ENCODE data around the gene NAT10. TPM values are rescaled to one million over a fixed set of nuclear protein-coding genes. Genes with fewer than 3 reads are reported as not detected.
"Not testable (repeated sequence)": the region's sequence is repeated elsewhere in the genome, so short reads cannot be mapped to it uniquely, and the experiment has no call there.

NAT10 gene
- total and polyA plus RNA-seq, 2 donors: 31.1 to 34.3 TPM

- H3K27ac ChIP-seq (ENCODE audit: low read depth in 1 of 2, low read length in 1 of 2): no peak overlapping the region
- H3K4me3 ChIP-seq (ENCODE audit: low read length in 2 of 2): no peak overlapping the region
- DNase-seq (ENCODE audit: low read depth in 6 of 9, low spot score in 9 of 9): no peak
- no peaks in the 10 kb centered on the region for H3K9me3 ChIP-seq (ENCODE audit: control insufficient read depth in 2 of 2, insufficient read depth in 1 of 2, low read length in 1 of 2)
- 96% methylated on average over 1 of the region's 1 CpG for WGBS
- no peaks in the 10 kb centered on the region for H3K27me3 ChIP-seq (ENCODE audit: control insufficient read depth in 2 of 2, insufficient read depth in 1 of 2, low read length in 1 of 2)
- peaks cover 54 to 89% of the 10 kb centered on the region in 2 donors for H3K36me3 ChIP-seq (ENCODE audit: control insufficient read depth in 2 of 2, insufficient read depth in 2 of 2, low read length in 1 of 2)
- H3K4me1 ChIP-seq (ENCODE audit: control insufficient read depth in 2 of 2, insufficient read depth in 2 of 2, low read length in 2 of 2): no peaks in the 10 kb centered on the region
These were observed 13.6 kb upstream of the NAT10 start for GRCh38 chr11:34091825-34092224.

DNA sequence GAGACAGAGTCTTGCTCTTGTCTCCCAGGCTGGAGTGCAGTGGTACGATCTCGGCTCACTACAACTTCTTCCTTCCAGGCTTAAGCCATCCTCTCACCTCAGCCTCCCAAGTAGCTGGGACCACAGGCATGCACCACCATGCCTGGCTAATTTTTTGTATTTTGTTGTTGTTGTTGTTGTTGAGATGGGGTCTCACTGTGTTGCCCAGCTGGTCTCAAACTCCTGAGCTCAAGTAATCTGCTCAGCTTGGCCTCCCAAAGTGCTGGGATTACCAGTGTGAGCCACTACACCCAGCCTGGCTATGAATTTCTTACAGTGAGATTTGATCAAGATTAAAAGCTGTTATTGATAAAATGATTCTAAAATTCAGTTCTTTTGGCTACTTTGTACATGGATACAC is 10.5 kb upstream of the NAT10 start:
- H3K4me1 ChIP-seq (ENCODE audit: control insufficient read depth in 2 of 2, insufficient read depth in 2 of 2, low read length in 2 of 2): not testable (repeated sequence)
- H3K36me3 ChIP-seq (ENCODE audit: control insufficient read depth in 2 of 2, insufficient read depth in 2 of 2, low read length in 1 of 2): peaks cover 48 to 95% of the 10 kb centered on the region in 2 donors

DNA sequence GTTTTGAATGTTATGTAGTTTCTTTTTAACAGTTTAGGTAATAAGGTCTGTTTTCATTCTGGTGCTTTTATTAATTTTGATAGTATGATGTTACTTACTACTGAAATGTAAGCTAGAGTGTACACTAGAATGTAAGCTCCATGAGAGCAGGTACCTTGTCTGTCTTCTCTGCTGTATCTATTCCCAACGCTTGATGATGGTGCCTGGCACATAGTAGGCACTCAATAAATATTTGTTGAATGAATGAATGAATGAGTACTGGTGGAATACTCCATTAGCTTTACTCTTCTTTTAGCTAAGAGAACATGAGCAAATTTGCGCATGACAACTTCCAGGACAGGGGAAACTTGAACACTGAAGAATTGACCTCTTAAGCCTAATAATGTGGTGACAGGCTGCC is 6.6 kb upstream of the NAT10 start:
- Histone ChIP-seq H3K4me3 (ENCODE audit: low read length in 2 of 2) (no peak overlapping the region), H3K36me3 (ENCODE audit: control insufficient read depth in 2 of 2, insufficient read depth in 2 of 2, low read length in 1 of 2) (peaks cover 17 to 75% of the 10 kb centered on the region in 2 donors), H3K4me1 (ENCODE audit: control insufficient read depth in 2 of 2, insufficient read depth in 2 of 2, low read length in 2 of 2) (no peaks in the 10 kb centered on the region), H3K9me3 (ENCODE audit: control insufficient read depth in 2 of 2, insufficient read depth in 1 of 2, low read length in 1 of 2) (no peaks in the 10 kb centered on the region), H3K27me3 (ENCODE audit: control insufficient read depth in 2 of 2, insufficient read depth in 1 of 2, low read length in 1 of 2) (no peaks in the 10 kb centered on the region), H3K27ac (ENCODE audit: low read depth in 1 of 2, low read length in 1 of 2) (no peak overlapping the region)
- 99% methylated on average over 2 of the region's 2 CpGs for WGBS
- DNase-seq (ENCODE audit: low read depth in 6 of 9, low spot score in 9 of 9): no peak

More for the DNA sequence above, 10.5 kb upstream of the NAT10 start:
- not testable (repeated sequence) for H3K27me3 ChIP-seq (ENCODE audit: control insufficient read depth in 2 of 2, insufficient read depth in 1 of 2, low read length in 1 of 2); H3K27ac ChIP-seq (ENCODE audit: low read depth in 1 of 2, low read length in 1 of 2); H3K9me3 ChIP-seq (ENCODE audit: control insufficient read depth in 2 of 2, insufficient read depth in 1 of 2, low read length in 1 of 2); DNase-seq (ENCODE audit: low read depth in 6 of 9, low spot score in 9 of 9); H3K4me3 ChIP-seq (ENCODE audit: low read length in 2 of 2)
- WGBS: 100% methylated on average over 2 of the region's 2 CpGs

DNA sequence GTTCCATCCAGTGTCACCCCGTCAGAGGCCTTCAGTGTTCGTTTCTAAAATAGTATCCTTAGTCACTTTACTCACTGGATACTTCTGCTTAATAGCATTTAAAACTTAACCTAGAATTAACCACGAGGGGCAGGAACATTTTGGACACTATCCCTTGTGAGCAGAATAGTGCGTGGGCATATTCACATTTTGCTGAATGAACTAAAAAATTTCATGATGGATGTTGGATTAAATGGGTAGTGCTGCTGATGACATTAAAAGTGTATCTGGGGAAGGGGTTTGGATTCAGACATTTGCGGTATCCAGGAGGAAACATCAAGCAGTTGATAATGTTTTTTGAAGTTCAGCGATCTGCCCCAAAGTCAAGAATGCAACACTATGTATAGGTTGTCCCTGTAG is 750 bp upstream of the NAT10 start:
- Histone ChIP-seq H3K27me3 (ENCODE audit: control insufficient read depth in 2 of 2, insufficient read depth in 1 of 2, low read length in 1 of 2) (no peaks in the 10 kb centered on the region), H3K4me1 (ENCODE audit: control insufficient read depth in 2 of 2, insufficient read depth in 2 of 2, low read length in 2 of 2) (peaks cover 12 to 18% of the 10 kb centered on the region in 2 donors), H3K9me3 (ENCODE audit: control insufficient read depth in 2 of 2, insufficient read depth in 1 of 2, low read length in 1 of 2) (no peaks in the 10 kb centered on the region), H3K36me3 (ENCODE audit: control insufficient read depth in 2 of 2, insufficient read depth in 2 of 2, low read length in 1 of 2) (peaks cover 11 to 39% of the 10 kb centered on the region in 2 donors), H3K4me3 (ENCODE audit: low read length in 2 of 2) (peak overlapping the region; percentile 72 to 95), H3K27ac (ENCODE audit: low read depth in 1 of 2, low read length in 1 of 2) (peak overlapping the region; percentile 90 to 95)
- WGBS: 30% methylated on average over 6 of the region's 6 CpGs
- DNase-seq (ENCODE audit: low read depth in 6 of 9, low spot score in 9 of 9): peak in 2 of 9 donors; percentile 3 to 16

- WGBS: 2% methylated on average over 17 of the region's 17 CpGs
- peaks cover 12 to 18% of the 10 kb centered on the region in 2 donors for H3K4me1 ChIP-seq (ENCODE audit: control insufficient read depth in 2 of 2, insufficient read depth in 2 of 2, low read length in 2 of 2)
- H3K36me3 ChIP-seq (ENCODE audit: control insufficient read depth in 2 of 2, insufficient read depth in 2 of 2, low read length in 1 of 2): peaks cover 16 to 34% of the 10 kb centered on the region in 2 donors
- H3K9me3 ChIP-seq (ENCODE audit: control insufficient read depth in 2 of 2, insufficient read depth in 1 of 2, low read length in 1 of 2): no peaks in the 10 kb centered on the region
- no peaks in the 10 kb centered on the region for H3K27me3 ChIP-seq (ENCODE audit: control insufficient read depth in 2 of 2, insufficient read depth in 1 of 2, low read length in 1 of 2)
- peak in 3 of 9 donors; percentile 8 to 17 (median 13) for DNase-seq (ENCODE audit: low read depth in 6 of 9, low spot score in 9 of 9)
- peak overlapping the region; percentile 90 to 95 for H3K27ac ChIP-seq (ENCODE audit: low read depth in 1 of 2, low read length in 1 of 2)
- peak overlapping the region; percentile 72 to 95 for H3K4me3 ChIP-seq (ENCODE audit: low read length in 2 of 2)
These were observed 602 bp downstream of the NAT10 start for GRCh38 chr11:34105957-34106504.

GRCh38 chr11:34111722-34112270 is 6.4 kb downstream of the NAT10 start:
- 97% methylated on average over 6 of the region's 6 CpGs for WGBS
- Histone ChIP-seq H3K4me3 (ENCODE audit: low read length in 2 of 2) (no peak overlapping the region), H3K27ac (ENCODE audit: low read depth in 1 of 2, low read length in 1 of 2) (no peak overlapping the region), H3K27me3 (ENCODE audit: control insufficient read depth in 2 of 2, insufficient read depth in 1 of 2, low read length in 1 of 2) (no peaks in the 10 kb centered on the region), H3K4me1 (ENCODE audit: control insufficient read depth in 2 of 2, insufficient read depth in 2 of 2, low read length in 2 of 2) (peaks cover 0 to 3% of the 10 kb centered on the region in 2 donors), H3K9me3 (ENCODE audit: control insufficient read depth in 2 of 2, insufficient read depth in 1 of 2, low read length in 1 of 2) (no peaks in the 10 kb centered on the region), H3K36me3 (ENCODE audit: control insufficient read depth in 2 of 2, insufficient read depth in 2 of 2, low read length in 1 of 2) (peaks cover 58 to 72% of the 10 kb centered on the region in 2 donors)
- DNase-seq (ENCODE audit: low read depth in 6 of 9, low spot score in 9 of 9): no peak

DNA sequence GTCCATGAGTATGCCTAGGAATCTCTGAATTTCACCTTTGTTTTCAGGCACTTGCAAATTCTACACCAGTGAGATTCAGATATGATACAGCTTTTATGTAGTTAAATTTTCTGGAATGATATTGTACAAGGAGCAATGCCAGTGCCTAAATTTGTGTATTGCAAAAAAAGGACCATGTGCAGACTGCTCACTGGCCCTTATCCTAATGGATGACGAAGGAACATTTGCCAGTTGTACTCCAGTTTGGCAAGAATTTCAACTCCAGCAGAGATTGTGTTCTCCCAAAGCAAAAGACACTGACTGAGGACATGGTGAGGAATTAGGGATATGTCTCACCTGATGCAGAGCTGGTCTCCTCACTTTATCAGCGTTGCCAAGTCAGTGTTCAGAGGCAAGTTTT is 8.6 kb downstream of the NAT10 start:
- Histone ChIP-seq H3K4me3 (ENCODE audit: low read length in 2 of 2) (no peak overlapping the region), H3K4me1 (ENCODE audit: control insufficient read depth in 2 of 2, insufficient read depth in 2 of 2, low read length in 2 of 2) (no peaks in the 10 kb centered on the region), H3K9me3 (ENCODE audit: control insufficient read depth in 2 of 2, insufficient read depth in 1 of 2, low read length in 1 of 2) (no peaks in the 10 kb centered on the region), H3K36me3 (ENCODE audit: control insufficient read depth in 2 of 2, insufficient read depth in 2 of 2, low read length in 1 of 2) (peaks cover 75 to 82% of the 10 kb centered on the region in 2 donors), H3K27ac (ENCODE audit: low read depth in 1 of 2, low read length in 1 of 2) (no peak overlapping the region), H3K27me3 (ENCODE audit: control insufficient read depth in 2 of 2, insufficient read depth in 1 of 2, low read length in 1 of 2) (no peaks in the 10 kb centered on the region)
- 97% methylated on average over 2 of the region's 2 CpGs for WGBS
- no peak for DNase-seq (ENCODE audit: low read depth in 6 of 9, low spot score in 9 of 9)

- Histone ChIP-seq H3K4me3 (ENCODE audit: low read length in 2 of 2) (no peak overlapping the region), H3K27me3 (ENCODE audit: control insufficient read depth in 2 of 2, insufficient read depth in 1 of 2, low read length in 1 of 2) (no peaks in the 10 kb centered on the region), H3K4me1 (ENCODE audit: control insufficient read depth in 2 of 2, insufficient read depth in 2 of 2, low read length in 2 of 2) (no peaks in the 10 kb centered on the region), H3K9me3 (ENCODE audit: control insufficient read depth in 2 of 2, insufficient read depth in 1 of 2, low read length in 1 of 2) (no peaks in the 10 kb centered on the region), H3K27ac (ENCODE audit: low read depth in 1 of 2, low read length in 1 of 2) (no peak overlapping the region), H3K36me3 (ENCODE audit: control insufficient read depth in 2 of 2, insufficient read depth in 2 of 2, low read length in 1 of 2) (peaks cover 75 to 82% of the 10 kb centered on the region in 2 donors)
- WGBS: 95% methylated on average over 5 of the region's 5 CpGs
- DNase-seq (ENCODE audit: low read depth in 6 of 9, low spot score in 9 of 9): no peak
These were observed 9.0 kb downstream of the NAT10 start for GRCh38 chr11:34114471-34114870.

DNA sequence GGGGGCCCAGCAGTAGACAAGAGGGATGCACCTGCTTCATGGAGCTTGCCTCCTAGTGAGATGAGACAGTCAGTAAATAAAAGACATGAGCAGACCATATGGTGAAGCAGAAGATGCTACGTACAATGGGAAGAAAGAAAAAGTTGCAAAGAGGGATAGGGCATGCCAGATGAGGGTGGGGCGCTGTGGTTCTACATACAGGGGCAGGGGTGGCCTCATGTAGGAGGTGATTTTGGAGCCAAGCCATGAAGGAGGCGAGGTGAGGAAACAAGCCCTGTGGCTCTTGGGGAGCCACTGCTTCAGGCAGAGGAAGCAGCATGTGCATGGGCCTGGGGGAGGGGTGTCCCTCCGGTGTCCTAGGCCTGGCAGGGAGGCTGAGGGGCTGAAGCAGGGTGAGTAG is 15.2 kb downstream of the NAT10 start:
- no peak overlapping the region for H3K27ac ChIP-seq (ENCODE audit: low read depth in 1 of 2, low read length in 1 of 2)
- H3K9me3 ChIP-seq (ENCODE audit: control insufficient read depth in 2 of 2, insufficient read depth in 1 of 2, low read length in 1 of 2): no peaks in the 10 kb centered on the region
- WGBS: 97% methylated on average over 4 of the region's 4 CpGs
- H3K4me1 ChIP-seq (ENCODE audit: control insufficient read depth in 2 of 2, insufficient read depth in 2 of 2, low read length in 2 of 2): no peaks in the 10 kb centered on the region
- H3K27me3 ChIP-seq (ENCODE audit: control insufficient read depth in 2 of 2, insufficient read depth in 1 of 2, low read length in 1 of 2): no peaks in the 10 kb centered on the region
- no peak for DNase-seq (ENCODE audit: low read depth in 6 of 9, low spot score in 9 of 9)
- H3K4me3 ChIP-seq (ENCODE audit: low read length in 2 of 2): no peak overlapping the region
- H3K36me3 ChIP-seq (ENCODE audit: control insufficient read depth in 2 of 2, insufficient read depth in 2 of 2, low read length in 1 of 2): peaks cover 67 to 73% of the 10 kb centered on the region in 2 donors

All from thymus (tissue), 11 donors.